HepG2 (cell line): ENCODE results near the gene FHIT. TPM values are rescaled to one million over a fixed set of nuclear protein-coding genes. Genes with fewer than 3 reads are reported as not detected.

ENCODE experiments used
- ATAC-seq: fragments of 200-7000 bp; cut with Tn5 transposase; 3 replicates; pipeline ENCODE4 v1.9.1; 2020; ENCODE audit warnings: mild to moderate bottlenecking, moderate library complexity
- BruUV-seq: library from RNA; stranded (reverse); fragments of 400-500 nt; replicated peaks from 2 replicates; lab custom pipeline; 2021; lab: Mats Ljungman, UMichigan
- CTCF ChIA-PET: fragments of 300-600 bp; formaldehyde crosslinking; extraction: SDS; loops from one replicate; lab custom pipeline; 2021; ENCODE audit warnings: low total read pairs, inconsistent platforms, low intra/inter-chr PET ratio; lab: Yijun Ruan, JAX
- POLR2A ChIA-PET: fragments of 350-600 bp; sonication (Branson Sonifier 250); formaldehyde crosslinking; loops from one replicate; lab custom pipeline; 2020; ENCODE audit warnings: antibody characterized with exemption, inconsistent platforms; lab: Yijun Ruan, JAX
- DNase-seq: peaks from one replicate; pipeline ENCODE4 v3.0.0-alpha.2; 2015; ENCODE audit warnings: low spot score
- FAIRE-seq: peaks from 3 replicates; lab custom pipeline; 2011; peaks lifted over from hg19 to GRCh38; lab: Jason Lieb, UNC
- H2AFZ ChIP-seq: one replicate; pipeline ENCODE4 v1.6.1; 2011; ENCODE audit warnings: low read length, inconsistent platforms
- H3K27ac ChIP-seq: fragments of 300-600 bp; 3 replicates; pipeline ENCODE4 v1.8.0; 2011; ENCODE audit warnings: mixed run types, mild to moderate bottlenecking, mixed read lengths, low read length, inconsistent platforms; ENCODE audit not compliant: insufficient read depth; ENCODE audit errors: extremely low read length
- H3K27me3 ChIP-seq, 2 experiments: fragments of 200-600 bp in 1 of 2; 2 replicates in 1 of 2; 3 replicates in 1 of 2; pipeline versions ENCODE4 v1.6.0 to v1.8.0; 2011; ENCODE audit warnings: low read length in 2 of 2, mild to moderate bottlenecking in 2 of 2, moderate library complexity in 2 of 2, inconsistent platforms in 1 of 2; ENCODE audit not compliant: insufficient read depth in 2 of 2, control insufficient read depth in 1 of 2
- H3K36me3 ChIP-seq, 2 experiments: fragments of 200-600 bp in 1 of 2; replicated peaks in 1 of 2; 2 replicates in 1 of 2; 3 replicates in 1 of 2; pipeline versions ENCODE4 v1.5.1 to v1.8.0; 2011; ENCODE audit warnings: low read length in 2 of 2, inconsistent platforms in 1 of 2; ENCODE audit not compliant: insufficient read depth in 2 of 2, control insufficient read depth in 1 of 2
- H3K4me1 ChIP-seq: 2 replicates; pipeline ENCODE4 v1.5.1; 2012; ENCODE audit warnings: low read length, inconsistent platforms; ENCODE audit not compliant: insufficient read depth
- H3K4me2 ChIP-seq: 2 replicates; pipeline ENCODE4 v1.6.0; 2011; ENCODE audit warnings: low read depth, low read length, inconsistent platforms
- H3K4me3 ChIP-seq, 3 experiments: fragments of 200-600 bp in 1 of 3; sonication (generic), shearing (Covaris generic) in 1 of 3; replicated peaks in 1 of 3; 2 replicates each; pipeline ENCODE4 v1.5.1; 2011 to 2016; ENCODE audit warnings: low read length in 3 of 3, inconsistent platforms in 2 of 3, low read depth in 2 of 3, mild to moderate bottlenecking in 2 of 3, control low read depth in 1 of 3, mixed read lengths in 1 of 3; ENCODE audit not compliant: insufficient read depth in 1 of 3
- H3K79me2 ChIP-seq: one replicate; pipeline ENCODE4 v1.6.1; 2011; ENCODE audit warnings: low read length, inconsistent platforms; ENCODE audit not compliant: insufficient read depth
- H3K9ac ChIP-seq: 2 replicates; pipeline ENCODE4 v1.6.0; 2011; ENCODE audit warnings: mild to moderate bottlenecking, low read depth, low read length, inconsistent platforms; ENCODE audit not compliant: insufficient read depth
- H3K9me3 ChIP-seq: 2 replicates; pipeline ENCODE4 v1.5.1; 2012; ENCODE audit warnings: mild to moderate bottlenecking, low read length
- H4K20me1 ChIP-seq: 2 replicates; pipeline ENCODE4 v1.6.0; 2011; ENCODE audit warnings: inconsistent platforms, mild to moderate bottlenecking, low read length, moderate library complexity; ENCODE audit not compliant: insufficient read depth
- ARID5B ChIP-seq: IDR thresholded peaks from 2 replicates; pipeline ENCODE4 v1.4.0; 2020; ENCODE audit warnings: mild to moderate bottlenecking, missing genetic modification reagents
- NBN ChIP-seq: fragments of 450-650 bp; conservative IDR thresholded peaks from 2 replicates; pipeline ENCODE4 v1.6.1; 2017
- ZFP82 ChIP-seq: sonication (generic); formaldehyde crosslinking; IDR thresholded peaks from 2 replicates; pipeline ENCODE4 v1.5.1; 2020; ENCODE audit warnings: mild to moderate bottlenecking, missing genetic modification reagents, borderline replicate concordance
- whole genome bisulfite sequencing: methylation state at CpG from one replicate; pipeline ENCODE4 v1.1.6; 2017; ENCODE audit warnings: low lambda C conversion rate; 5-methylcytosine and 5-hydroxymethylcytosine counted together
- in situ Hi-C: cut with HindIII; loops from 2 replicates; pipeline ENCODE4 v1.10.0; 2017; ENCODE audit warnings: low pct_unique_long_range_greater_than_20kb; ENCODE audit not compliant: extremely low pct_ligation_motif_present
- intact Hi-C: fragments of 100-400 bp; cut with micrococcal nuclease; formaldehyde crosslinking; loops from one replicate; pipeline ENCODE4 v1.10.0; 2022; ENCODE audit not compliant: unreplicated experiment
- polyA plus RNA-seq, 8 experiments: library from polyadenylated mRNA; depleted of rRNA in 3 of 8; stranded (reverse) in 7 of 8; unstranded in 1 of 8; fragments of >200 nt; fragmentation: Illumina TruSeq in 4 of 8; extraction: Trizol in 4 of 8; gene quantifications; 2 replicates each; pipeline versions ENCODE4 v1.2.1 to v1.2.3, GENCODE V29; 2011 to 2016; ENCODE audit warnings: low read depth in 4 of 8, missing spikeins in 1 of 8, mixed read lengths in 1 of 8; ENCODE audit not compliant: insufficient read depth in 1 of 8
- total RNA-seq, 5 experiments: library from RNA; depleted of rRNA; stranded (reverse); fragments of >200 nt; fragmentation: Illumina TruSeq; extraction: Trizol; gene quantifications; 2 replicates each; pipeline ENCODE4 v1.2.3, GENCODE V29; 2016; ENCODE audit warnings: low read depth in 1 of 5
- TF ChIP-seq, protein P1 (sequence below): sonication (generic); formaldehyde crosslinking; IDR thresholded peaks from 2 replicates; pipeline ENCODE4 v1.4.0; 2020; ENCODE audit warnings: missing genetic modification reagents

Gene FHIT
- total and polyA plus RNA-seq, 2 of the 13 experiments (the other 11 are each of a cell fraction or from before 2014, with no cell fraction given), result 4.0 to 4.6 TPM

DNA sequence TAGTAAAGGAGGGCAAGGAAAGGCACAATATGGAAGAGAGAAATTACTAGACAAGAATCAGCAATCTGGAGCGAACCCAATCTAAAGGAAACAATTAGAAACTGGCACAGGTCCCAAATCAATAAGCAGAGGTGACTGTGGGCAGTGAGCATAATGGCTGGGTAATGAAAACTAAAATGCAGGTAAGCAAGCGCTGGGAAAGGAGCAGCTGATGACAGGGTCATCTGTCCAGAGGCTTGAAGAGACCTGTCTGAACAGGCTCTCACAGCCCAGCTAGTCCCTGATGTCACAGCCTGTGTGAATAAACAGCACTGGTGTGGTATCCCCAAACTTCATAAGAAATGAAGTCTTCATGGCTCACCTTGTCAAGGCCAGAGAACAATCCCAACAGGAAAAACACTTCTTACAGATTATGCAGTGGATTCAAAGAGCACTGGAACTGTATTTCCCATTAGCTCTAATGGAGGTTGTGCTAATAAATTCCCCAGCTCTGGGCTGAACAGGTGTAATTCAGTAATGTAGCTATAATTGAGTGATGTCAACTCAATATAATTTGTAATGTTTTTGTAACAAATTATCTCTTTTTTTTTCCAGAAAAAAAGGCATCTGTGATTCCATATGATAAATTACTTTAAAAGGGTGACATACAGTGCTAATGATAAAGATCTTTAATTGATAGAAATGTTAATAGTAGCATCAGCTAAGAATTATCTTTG, 197.3 kb downstream of the FHIT start:
- ChIA-PET POLR2A (no interaction called here), CTCF (no interaction called here)
- no peak overlapping the region for H3K27ac ChIP-seq
- ATAC-seq (peak; percentile 57; the same call in 2 of the 3 replicates), DNase-seq (peak; percentile 7), FAIRE-seq (no peak)
- H2AFZ ChIP-seq, result no peak overlapping the region
- no peaks in the 10 kb centered on the region for H3K79me2 ChIP-seq
- H3K9me3 ChIP-seq, result no peaks in the 10 kb centered on the region
- H3K4me3 ChIP-seq, result no peak overlapping the region
- H3K27me3 ChIP-seq, result no peaks in the 10 kb centered on the region
- peaks cover 10% of the 10 kb centered on the region; the same call in 1 of the 2 replicates for H3K4me1 ChIP-seq
- TF ChIP-seq ARID5B (CRISPR knock-in tag) (peak; percentile 8; the same call in 1 of the 2 replicates), NBN (no peak)
- H3K36me3 ChIP-seq, result no peaks in the 10 kb centered on the region
- H3K9ac ChIP-seq, result no peak overlapping the region
- intact Hi-C loops, result no loop called here
- 70% methylated on average over 2 of the region's 2 CpGs for WGBS
- no peaks in the 10 kb centered on the region for H4K20me1 ChIP-seq
- H3K4me2 ChIP-seq, result no peak overlapping the region
- in situ Hi-C loops, result no loop called here
- BruUV-seq, result no TSS peak

GRCh38 chr3:61052851-61053250, 198.4 kb downstream of the FHIT start:
- in situ Hi-C loops (no loop called here), intact Hi-C loops (no loop called here)
- TF ChIP-seq, protein P1, sequence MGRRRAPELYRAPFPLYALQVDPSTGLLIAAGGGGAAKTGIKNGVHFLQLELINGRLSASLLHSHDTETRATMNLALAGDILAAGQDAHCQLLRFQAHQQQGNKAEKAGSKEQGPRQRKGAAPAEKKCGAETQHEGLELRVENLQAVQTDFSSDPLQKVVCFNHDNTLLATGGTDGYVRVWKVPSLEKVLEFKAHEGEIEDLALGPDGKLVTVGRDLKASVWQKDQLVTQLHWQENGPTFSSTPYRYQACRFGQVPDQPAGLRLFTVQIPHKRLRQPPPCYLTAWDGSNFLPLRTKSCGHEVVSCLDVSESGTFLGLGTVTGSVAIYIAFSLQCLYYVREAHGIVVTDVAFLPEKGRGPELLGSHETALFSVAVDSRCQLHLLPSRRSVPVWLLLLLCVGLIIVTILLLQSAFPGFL (CRISPR knock-in tag), result no peak
- TF ChIP-seq ZFP82 (CRISPR knock-in tag), result no peak
- ChIA-PET POLR2A (no interaction called here), CTCF (no interaction called here)
- no peaks in the 10 kb centered on the region for H4K20me1 ChIP-seq
- no peak overlapping the region for H3K9ac ChIP-seq
- no peaks in the 10 kb centered on the region for H3K36me3 ChIP-seq
- ATAC-seq (no peak), FAIRE-seq (no peak), DNase-seq (no peak)
- no peak overlapping the region for H3K4me3 ChIP-seq
- no peaks in the 10 kb centered on the region for H3K79me2 ChIP-seq
- no peaks in the 10 kb centered on the region for H3K9me3 ChIP-seq
- BruUV-seq, result no TSS peak
- H3K27ac ChIP-seq, result no peak overlapping the region
- peaks cover 10% of the 10 kb centered on the region; the same call in 1 of the 2 replicates for H3K4me1 ChIP-seq
- 96% methylated on average over 1 of the region's 1 CpG for WGBS
- H3K4me2 ChIP-seq, result no peak overlapping the region
- H2AFZ ChIP-seq, result no peak overlapping the region
- no peaks in the 10 kb centered on the region for H3K27me3 ChIP-seq
